ENCODE results near the gene PPEF1. TPM values are rescaled to one million over a fixed set of nuclear protein-coding genes. Genes with fewer than 3 reads are reported as not detected.

PPEF1 gene
- total RNA-seq, 2 experiments from 2014 or later: not detected

- ChIA-PET POLR2A (interaction anchor here (0.6 to 0.7 kb wide), 2 partner anchors 220 to 860 kb away, joined by 3 read pairs; no protein-coding TSS in a partner anchor), CTCF (ENCODE audit: unreplicated experiment) (no interaction called here)
- Histone ChIP-seq H3K4me1 (ENCODE audit: insufficient read depth, low read length, poor library complexity, severe bottlenecking) (no peaks in the 10 kb centered on the region), H3K4me2 (ENCODE audit: low read length) (peak overlapping the region; percentile 89), H2AFZ (ENCODE audit: low read length) (peak overlapping the region; percentile 97), H3K36me3 (ENCODE audit: insufficient read depth, low read length) (no peaks in the 10 kb centered on the region), H3K9me3 (ENCODE audit: low read length) (no peaks in the 10 kb centered on the region), H3K9me2 (ENCODE audit: insufficient read depth, low read length) (no peaks in the 10 kb centered on the region), H4K20me1 (ENCODE audit: insufficient read depth, low read length) (no peaks in the 10 kb centered on the region), H3K27ac (ENCODE audit: low read depth, low read length, poor library complexity, severe bottlenecking) (peak overlapping the region; percentile 52), H3K79me2 (ENCODE audit: insufficient read depth, low read depth, low read length) (no peaks in the 10 kb centered on the region), H3K4me3 (ENCODE audit: low read depth, low read length, poor library complexity, severe bottlenecking) (peak overlapping the region; percentile 68)
- intact Hi-C loops (cut with micrococcal nuclease; ENCODE audit: unreplicated experiment): loop anchor here (10.0 kb wide), 2 partner anchors 250 to 310 kb away; partner anchors contain the start of genes CDKL5 and PHKA2
- peak; percentile 77 for DNase-seq (ENCODE audit: low spot score)
- no peak for TF ChIP-seq EZH2phosphoT487 (IDR thresholded peaks at IDR 0.05; ENCODE audit: borderline replicate concordance, low read depth, low read length)
- TF ChIP-seq, protein P1, sequence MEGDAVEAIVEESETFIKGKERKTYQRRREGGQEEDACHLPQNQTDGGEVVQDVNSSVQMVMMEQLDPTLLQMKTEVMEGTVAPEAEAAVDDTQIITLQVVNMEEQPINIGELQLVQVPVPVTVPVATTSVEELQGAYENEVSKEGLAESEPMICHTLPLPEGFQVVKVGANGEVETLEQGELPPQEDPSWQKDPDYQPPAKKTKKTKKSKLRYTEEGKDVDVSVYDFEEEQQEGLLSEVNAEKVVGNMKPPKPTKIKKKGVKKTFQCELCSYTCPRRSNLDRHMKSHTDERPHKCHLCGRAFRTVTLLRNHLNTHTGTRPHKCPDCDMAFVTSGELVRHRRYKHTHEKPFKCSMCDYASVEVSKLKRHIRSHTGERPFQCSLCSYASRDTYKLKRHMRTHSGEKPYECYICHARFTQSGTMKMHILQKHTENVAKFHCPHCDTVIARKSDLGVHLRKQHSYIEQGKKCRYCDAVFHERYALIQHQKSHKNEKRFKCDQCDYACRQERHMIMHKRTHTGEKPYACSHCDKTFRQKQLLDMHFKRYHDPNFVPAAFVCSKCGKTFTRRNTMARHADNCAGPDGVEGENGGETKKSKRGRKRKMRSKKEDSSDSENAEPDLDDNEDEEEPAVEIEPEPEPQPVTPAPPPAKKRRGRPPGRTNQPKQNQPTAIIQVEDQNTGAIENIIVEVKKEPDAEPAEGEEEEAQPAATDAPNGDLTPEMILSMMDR (conservative IDR thresholded peaks at IDR 0.05; ENCODE audit: low read length): no peak
- BruUV-seq (replicated peaks): no TSS peak
Observed at GRCh38 chrX:18674788-18675735, 32.4 kb upstream of the PPEF1 start.

DNA sequence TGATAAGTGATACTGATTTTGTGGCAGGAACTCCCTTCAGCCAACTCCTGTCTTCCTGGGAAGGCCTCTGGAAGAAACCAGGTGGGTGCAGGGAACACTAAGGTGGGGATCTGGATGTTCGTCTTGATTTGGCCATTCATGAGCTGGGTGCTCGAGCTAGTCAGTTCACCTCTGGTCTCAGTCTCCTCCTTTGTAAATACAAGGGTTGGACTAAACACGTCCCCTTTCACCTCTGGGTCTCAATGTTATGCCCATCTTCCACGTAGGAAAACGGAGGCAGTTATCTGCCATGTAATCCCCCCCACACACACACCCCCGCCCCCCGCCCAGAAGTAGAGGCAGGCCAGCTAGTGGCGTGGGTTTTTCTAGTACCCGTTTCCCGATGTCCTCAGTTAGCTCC lies 31.4 kb upstream of the PPEF1 start:
- intact Hi-C loops (cut with micrococcal nuclease; ENCODE audit: unreplicated experiment): loop anchor here (10.0 kb wide), 2 partner anchors 251 to 309 kb away; partner anchors contain the start of genes CDKL5 and PHKA2
- ChIA-PET CTCF (ENCODE audit: unreplicated experiment) (no interaction called here), POLR2A (interaction anchor here (0.6 to 1.0 kb wide), 3 partner anchors 219 to 861 kb away, joined by 3 to 4 read pairs (median 3); no protein-coding TSS in a partner anchor)
- DNase-seq (ENCODE audit: low spot score): no peak
- H4K20me1 ChIP-seq (ENCODE audit: insufficient read depth, low read length): no peaks in the 10 kb centered on the region
- no peaks in the 10 kb centered on the region for H3K36me3 ChIP-seq (ENCODE audit: insufficient read depth, low read length)
- H3K9me2 ChIP-seq (ENCODE audit: insufficient read depth, low read length): no peaks in the 10 kb centered on the region
- H3K79me2 ChIP-seq (ENCODE audit: insufficient read depth, low read depth, low read length): no peaks in the 10 kb centered on the region
- H3K4me1 ChIP-seq (ENCODE audit: insufficient read depth, low read length, poor library complexity, severe bottlenecking): no peaks in the 10 kb centered on the region
- H3K4me2 ChIP-seq (ENCODE audit: low read length): no peak overlapping the region
- H3K9me3 ChIP-seq (ENCODE audit: low read length): no peaks in the 10 kb centered on the region
- TF ChIP-seq EZH2phosphoT487 (IDR thresholded peaks at IDR 0.05; ENCODE audit: borderline replicate concordance, low read depth, low read length): no peak
- TF ChIP-seq, protein P1 (conservative IDR thresholded peaks at IDR 0.05; ENCODE audit: low read length): no peak
- no peak overlapping the region for H3K27ac ChIP-seq (ENCODE audit: low read depth, low read length, poor library complexity, severe bottlenecking)
- no peak overlapping the region for H3K4me3 ChIP-seq (ENCODE audit: low read depth, low read length, poor library complexity, severe bottlenecking)
- no TSS peak for BruUV-seq (replicated peaks)
- no peak overlapping the region for H2AFZ ChIP-seq (ENCODE audit: low read length)
